Measurements from ENCODE around the gene GM2A. TPM values are rescaled to one million over a fixed set of nuclear protein-coding genes. Genes with fewer than 3 reads are reported as not detected.

Gene GM2A
- total RNA-seq, 1 donor from 2014 or later: 27.6 TPM

DNA sequence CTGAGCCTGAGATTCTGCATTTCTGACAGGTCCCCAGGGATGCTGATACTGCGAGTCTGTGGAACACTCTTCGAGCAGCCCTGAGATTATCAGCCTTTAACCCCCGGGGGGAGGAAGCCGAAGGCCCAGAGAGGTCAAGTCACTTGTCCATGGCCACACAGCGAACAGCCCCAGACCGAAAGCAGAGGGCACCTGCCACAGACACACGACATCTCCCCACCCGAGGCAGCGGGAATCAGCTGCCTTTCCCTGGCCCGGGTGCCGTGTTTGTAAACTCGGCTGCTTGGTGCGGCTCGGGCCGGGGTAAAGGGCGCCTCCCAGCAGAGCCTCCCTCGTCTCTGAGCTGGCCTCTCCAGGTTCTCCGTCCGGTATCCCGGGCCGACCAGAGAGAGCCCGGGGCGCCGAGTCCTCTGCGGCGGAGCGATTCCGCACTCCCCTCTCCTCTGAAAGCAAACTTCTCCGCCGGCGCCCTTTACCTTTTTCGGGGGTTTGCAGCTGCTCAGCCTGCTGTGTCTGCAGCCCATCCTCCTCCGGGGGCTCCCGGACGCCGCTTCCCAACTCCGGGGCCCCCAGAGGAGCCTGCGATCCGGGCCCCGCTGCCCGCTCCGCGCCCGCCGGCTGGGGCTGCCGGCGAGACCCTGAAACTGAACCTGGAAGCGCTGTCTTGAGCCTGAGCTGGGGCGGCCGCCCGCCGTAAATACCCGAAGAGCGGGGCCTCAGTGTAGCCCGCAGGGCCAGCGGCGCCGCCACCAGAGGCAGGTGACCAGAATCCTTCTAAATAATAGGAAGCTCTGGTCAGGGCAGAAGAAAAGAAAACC, 29.3 kb upstream of the GM2A start, which contains the start of gene CCDC69:
CCDC69 (minus strand) TSS at position 646 of the 818 bp plus-strand sequence; CDS start at position 524, 122 bp downstream.
- Mint-ChIP-seq H3K4me1 (peaks cover 4% of the 10 kb centered on the region), H3K36me3 (ENCODE audit: low read depth) (no peaks in the 10 kb centered on the region), H3K27ac (ENCODE audit: unreplicated experiment) (no peak within 1 kb of the TSS), H3K4me3 (peak within 1 kb of the TSS; percentile 81), H3K27me3 (ENCODE audit: low read depth) (peaks cover 8% of the 10 kb centered on the region), H3K9me3 (no peaks in the 10 kb centered on the region)
- TF ChIP-seq, protein P1, sequence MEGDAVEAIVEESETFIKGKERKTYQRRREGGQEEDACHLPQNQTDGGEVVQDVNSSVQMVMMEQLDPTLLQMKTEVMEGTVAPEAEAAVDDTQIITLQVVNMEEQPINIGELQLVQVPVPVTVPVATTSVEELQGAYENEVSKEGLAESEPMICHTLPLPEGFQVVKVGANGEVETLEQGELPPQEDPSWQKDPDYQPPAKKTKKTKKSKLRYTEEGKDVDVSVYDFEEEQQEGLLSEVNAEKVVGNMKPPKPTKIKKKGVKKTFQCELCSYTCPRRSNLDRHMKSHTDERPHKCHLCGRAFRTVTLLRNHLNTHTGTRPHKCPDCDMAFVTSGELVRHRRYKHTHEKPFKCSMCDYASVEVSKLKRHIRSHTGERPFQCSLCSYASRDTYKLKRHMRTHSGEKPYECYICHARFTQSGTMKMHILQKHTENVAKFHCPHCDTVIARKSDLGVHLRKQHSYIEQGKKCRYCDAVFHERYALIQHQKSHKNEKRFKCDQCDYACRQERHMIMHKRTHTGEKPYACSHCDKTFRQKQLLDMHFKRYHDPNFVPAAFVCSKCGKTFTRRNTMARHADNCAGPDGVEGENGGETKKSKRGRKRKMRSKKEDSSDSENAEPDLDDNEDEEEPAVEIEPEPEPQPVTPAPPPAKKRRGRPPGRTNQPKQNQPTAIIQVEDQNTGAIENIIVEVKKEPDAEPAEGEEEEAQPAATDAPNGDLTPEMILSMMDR (conservative IDR thresholded peaks at IDR 0.05): peak; percentile 35
- peak; percentile 69 for DNase-seq (ENCODE audit: low read depth, low spot score)

DNA sequence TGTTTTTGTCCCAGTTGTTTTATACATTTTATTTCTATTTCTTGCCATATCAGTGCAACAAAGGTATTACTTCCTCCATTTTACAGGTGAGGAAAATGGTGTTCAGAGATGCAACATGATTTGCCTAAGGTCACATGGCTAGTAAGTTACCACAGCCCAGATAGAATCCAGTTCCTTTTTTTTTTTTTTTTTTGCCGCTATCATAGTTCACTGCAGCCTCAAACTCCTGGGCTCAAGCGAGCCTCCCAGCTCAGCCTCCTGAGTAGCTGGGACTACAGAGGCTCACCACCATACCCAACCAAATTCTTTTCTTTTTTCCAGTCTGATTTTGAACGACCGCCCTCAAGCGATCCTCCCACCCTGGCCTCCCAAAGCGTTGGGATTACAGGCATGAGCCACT, 28.6 kb upstream of the GM2A start:
- DNase-seq (ENCODE audit: low read depth, low spot score): no peak
- TF ChIP-seq, protein P1 (conservative IDR thresholded peaks at IDR 0.05): no peak
- H3K36me3 Mint-ChIP-seq (ENCODE audit: low read depth): no peaks in the 10 kb centered on the region
- H3K4me1 Mint-ChIP-seq: peaks cover 4% of the 10 kb centered on the region
- no peak overlapping the region for H3K27ac Mint-ChIP-seq (ENCODE audit: unreplicated experiment)
- peak overlapping the region; percentile 81 for H3K4me3 Mint-ChIP-seq
- peaks cover 11% of the 10 kb centered on the region for H3K27me3 Mint-ChIP-seq (ENCODE audit: low read depth)
- H3K9me3 Mint-ChIP-seq: no peaks in the 10 kb centered on the region

DNA sequence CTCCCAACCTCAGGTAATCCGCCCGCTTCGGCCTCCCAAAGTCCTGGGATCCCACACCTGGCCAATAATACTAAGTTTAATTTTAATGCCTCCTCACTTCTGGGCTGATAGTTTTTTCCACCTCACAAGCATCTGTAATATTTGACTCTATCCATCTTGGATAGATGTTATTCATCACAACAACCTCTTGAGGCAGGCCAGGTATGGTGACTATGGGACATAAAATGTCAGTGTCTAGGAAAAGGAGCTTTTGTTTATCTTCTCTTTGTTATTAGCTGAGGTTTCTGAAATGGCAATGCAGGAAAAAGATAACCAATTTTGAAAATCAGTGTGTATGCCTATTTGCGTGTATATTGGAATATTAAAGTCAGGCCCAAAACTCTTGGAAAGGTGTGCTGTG, 27.9 kb upstream of the GM2A start:
- H3K36me3 Mint-ChIP-seq (ENCODE audit: low read depth): no peaks in the 10 kb centered on the region
- no peak for DNase-seq (ENCODE audit: low read depth, low spot score)
- H3K4me1 Mint-ChIP-seq: peaks cover 4% of the 10 kb centered on the region
- H3K27me3 Mint-ChIP-seq (ENCODE audit: low read depth): peaks cover 14% of the 10 kb centered on the region
- TF ChIP-seq, protein P1 (conservative IDR thresholded peaks at IDR 0.05): no peak
- H3K4me3 Mint-ChIP-seq: peak overlapping the region; percentile 4
- no peaks in the 10 kb centered on the region for H3K9me3 Mint-ChIP-seq
- no peak overlapping the region for H3K27ac Mint-ChIP-seq (ENCODE audit: unreplicated experiment)

DNA sequence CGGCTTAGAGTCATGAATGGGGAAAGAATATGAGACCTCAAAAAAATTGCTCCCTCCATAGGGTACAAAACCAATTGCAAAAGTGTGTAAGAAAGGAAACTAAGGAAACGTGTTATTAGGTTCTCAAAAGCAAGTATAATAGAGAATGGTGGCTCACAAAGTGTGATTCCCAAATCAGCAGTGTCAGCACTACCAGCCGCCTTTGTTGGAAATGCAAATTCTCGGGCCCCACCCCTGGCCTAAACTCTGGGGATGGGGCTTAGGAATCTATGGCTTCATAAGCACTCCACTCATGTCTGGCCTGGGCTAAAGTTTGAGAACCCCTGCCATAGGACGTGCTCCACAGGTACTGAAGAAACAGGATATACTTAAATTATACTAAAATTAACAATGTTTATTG, 27.5 kb upstream of the GM2A start:
- TF ChIP-seq, protein P1 (conservative IDR thresholded peaks at IDR 0.05): no peak
- Mint-ChIP-seq H3K27ac (ENCODE audit: unreplicated experiment) (no peak overlapping the region), H3K4me3 (no peak overlapping the region), H3K27me3 (ENCODE audit: low read depth) (peaks cover 17% of the 10 kb centered on the region), H3K36me3 (ENCODE audit: low read depth) (no peaks in the 10 kb centered on the region), H3K9me3 (no peaks in the 10 kb centered on the region), H3K4me1 (peaks cover 4% of the 10 kb centered on the region)
- DNase-seq (ENCODE audit: low read depth, low spot score): no peak

DNA sequence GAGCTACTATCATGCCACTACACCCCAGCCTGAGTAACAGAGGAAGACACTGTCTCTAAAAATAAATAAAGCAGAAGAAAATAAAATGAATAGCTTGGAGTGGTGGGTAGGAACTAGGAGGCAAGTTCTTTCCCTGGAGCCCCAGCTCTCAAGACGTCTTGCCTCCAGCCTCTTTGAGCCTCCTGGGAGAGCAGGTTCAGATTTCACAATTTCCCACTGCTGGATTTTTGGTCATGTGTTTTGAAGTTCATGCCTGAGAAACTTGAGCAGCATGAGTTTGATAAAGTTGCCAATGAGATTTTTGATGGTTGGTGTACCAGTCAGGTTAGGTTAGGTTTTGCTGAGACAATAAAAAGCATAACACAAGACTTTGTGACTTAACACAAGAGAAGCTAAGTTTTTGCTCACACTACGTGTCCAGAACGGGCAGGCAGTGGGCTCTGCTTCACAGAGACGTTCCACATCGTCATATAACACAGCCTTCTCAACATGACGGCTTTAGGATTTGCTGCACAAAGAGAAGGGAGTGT, 25.0 kb upstream of the GM2A start:
- DNase-seq (ENCODE audit: low read depth, low spot score): no peak
- H3K9me3 Mint-ChIP-seq: no peaks in the 10 kb centered on the region
- H3K4me3 Mint-ChIP-seq: no peak overlapping the region
- H3K36me3 Mint-ChIP-seq (ENCODE audit: low read depth): no peaks in the 10 kb centered on the region
- TF ChIP-seq, protein P1 (conservative IDR thresholded peaks at IDR 0.05): no peak
- H3K4me1 Mint-ChIP-seq: peaks cover 4% of the 10 kb centered on the region
- peaks cover 11% of the 10 kb centered on the region for H3K27me3 Mint-ChIP-seq (ENCODE audit: low read depth)
- H3K27ac Mint-ChIP-seq (ENCODE audit: unreplicated experiment): no peak overlapping the region

Data from neural crest cell (in vitro differentiated cells).